Vagina (tissue), 2 donors: Measurements from ENCODE around the gene RNPC3.

Experiments used
- POLR2A ChIP-seq, 2 donors: fragments of 450-650 bp; IDR thresholded peaks; one replicate each; pipeline ENCODE4 v1.6.1; 2017; ENCODE audit warnings: antibody characterized with exemption in 2 of 2, mild to moderate bottlenecking in 2 of 2, moderate library complexity in 2 of 2
- POLR2AphosphoS5 ChIP-seq, 2 donors: sonication (generic); formaldehyde crosslinking; IDR thresholded peaks; one replicate each; pipeline ENCODE4 v1.9.0; 2017; ENCODE audit warnings: antibody characterized with exemption in 2 of 2, mild to moderate bottlenecking in 2 of 2, low read depth in 1 of 2; ENCODE audit not compliant: insufficient read depth in 1 of 2

DNA sequence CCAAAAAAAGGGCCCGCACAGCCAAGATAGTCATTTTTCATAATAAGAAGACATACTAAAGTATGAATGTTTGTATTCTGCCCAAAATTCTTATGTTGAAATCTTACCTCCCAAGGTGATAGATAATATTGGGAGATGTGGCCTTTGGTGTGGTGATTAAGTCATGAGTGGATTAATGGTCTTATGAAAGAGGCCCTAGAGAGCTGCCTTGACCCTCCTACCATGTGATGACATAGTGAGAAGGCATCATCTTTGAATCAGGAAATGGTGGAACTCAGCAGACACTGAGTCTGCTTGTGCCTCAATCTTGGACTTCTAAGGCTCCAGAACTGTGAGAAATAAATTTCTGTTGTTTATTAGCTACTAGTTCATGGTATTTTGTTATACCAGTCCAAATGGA lies 11.8 kb upstream of the RNPC3 start:
- no peak for TF ChIP-seq POLR2A (IDR thresholded peaks at IDR 0.05)
- TF ChIP-seq POLR2AphosphoS5 (IDR thresholded peaks at IDR 0.05; ENCODE audit: insufficient read depth in 1 of 2, low read depth in 1 of 2): no peak
